Breast epithelium (tissue), 3 donors: ENCODE results near the gene PCMT1.

Experiments
- POLR2A ChIP-seq: fragments of 450-650 bp; IDR thresholded peaks from one replicate; pipeline ENCODE4 v1.6.1; 2016; ENCODE audit warnings: antibody characterized with exemption, mild to moderate bottlenecking, moderate library complexity
- POLR2AphosphoS5 ChIP-seq, 3 donors: sonication (generic); formaldehyde crosslinking; IDR thresholded peaks; one replicate each; pipeline ENCODE4 v1.6.1; 2017; ENCODE audit warnings: antibody characterized with exemption in 3 of 3
- TF ChIP-seq, protein P1 (sequence below), 3 donors: fragments of 450-650 bp; IDR thresholded peaks; one replicate each; pipeline ENCODE4 v1.5.1; 2016 to 2017; ENCODE audit warnings: antibody characterized with exemption in 3 of 3, mild to moderate bottlenecking in 3 of 3, moderate library complexity in 3 of 3

DNA sequence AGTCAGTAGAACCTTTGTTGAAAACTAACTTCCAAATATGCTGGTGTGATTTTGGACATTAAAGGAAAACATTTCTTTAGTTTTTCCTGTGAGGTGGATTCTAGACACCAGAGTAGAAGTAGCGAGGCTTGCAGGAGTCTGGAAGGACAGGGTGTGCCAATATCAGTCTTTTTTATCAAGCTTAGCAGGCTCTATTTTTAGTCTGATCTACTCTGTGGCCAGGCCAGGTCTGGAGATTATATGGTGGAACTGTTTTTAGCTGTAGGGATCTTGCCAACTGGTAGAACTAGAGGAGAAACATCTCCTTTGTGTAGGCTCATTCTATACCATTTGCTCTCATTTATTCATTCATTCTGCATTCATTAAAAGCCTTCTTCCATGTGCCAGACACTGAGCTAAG, 72.0 kb downstream of the PCMT1 start:
- TF ChIP-seq, protein P1, sequence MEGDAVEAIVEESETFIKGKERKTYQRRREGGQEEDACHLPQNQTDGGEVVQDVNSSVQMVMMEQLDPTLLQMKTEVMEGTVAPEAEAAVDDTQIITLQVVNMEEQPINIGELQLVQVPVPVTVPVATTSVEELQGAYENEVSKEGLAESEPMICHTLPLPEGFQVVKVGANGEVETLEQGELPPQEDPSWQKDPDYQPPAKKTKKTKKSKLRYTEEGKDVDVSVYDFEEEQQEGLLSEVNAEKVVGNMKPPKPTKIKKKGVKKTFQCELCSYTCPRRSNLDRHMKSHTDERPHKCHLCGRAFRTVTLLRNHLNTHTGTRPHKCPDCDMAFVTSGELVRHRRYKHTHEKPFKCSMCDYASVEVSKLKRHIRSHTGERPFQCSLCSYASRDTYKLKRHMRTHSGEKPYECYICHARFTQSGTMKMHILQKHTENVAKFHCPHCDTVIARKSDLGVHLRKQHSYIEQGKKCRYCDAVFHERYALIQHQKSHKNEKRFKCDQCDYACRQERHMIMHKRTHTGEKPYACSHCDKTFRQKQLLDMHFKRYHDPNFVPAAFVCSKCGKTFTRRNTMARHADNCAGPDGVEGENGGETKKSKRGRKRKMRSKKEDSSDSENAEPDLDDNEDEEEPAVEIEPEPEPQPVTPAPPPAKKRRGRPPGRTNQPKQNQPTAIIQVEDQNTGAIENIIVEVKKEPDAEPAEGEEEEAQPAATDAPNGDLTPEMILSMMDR (IDR thresholded peaks at IDR 0.05) = no peak
- TF ChIP-seq POLR2A (no peak), POLR2AphosphoS5 (IDR thresholded peaks at IDR 0.05) (no peak)
